Liver (tissue), 9 donors: ENCODE measurements around the gene ANKRD53. TPM values are rescaled to one million over a fixed set of nuclear protein-coding genes. Genes with fewer than 3 reads are reported as not detected.

Experiments
- DNase-seq: peaks from one replicate; pipeline ENCODE4 v3.0.0-alpha.2; 2017; ENCODE audit warnings: low spot score
- H3K27ac ChIP-seq, 2 donors: one replicate each; pipeline ENCODE4 v1.7.0; 2013; ENCODE audit warnings: inconsistent platforms in 2 of 2, low read length in 2 of 2, control low read depth in 1 of 2, low read depth in 1 of 2, mild to moderate bottlenecking in 1 of 2
- H3K27me3 ChIP-seq, 4 donors: one replicate each; pipeline versions ENCODE4 v1.6.1 to v1.7.0; 2013; ENCODE audit warnings: low read length in 3 of 4, inconsistent platforms in 1 of 4, mild to moderate bottlenecking in 1 of 4, moderate library complexity in 1 of 4; ENCODE audit not compliant: control insufficient read depth in 4 of 4, insufficient read depth in 4 of 4
- H3K36me3 ChIP-seq, 4 donors: one replicate each; pipeline versions ENCODE4 v1.6.1 to v1.7.0; 2013; ENCODE audit warnings: low read length in 3 of 4, mild to moderate bottlenecking in 3 of 4, low read depth in 1 of 4, moderate library complexity in 1 of 4; ENCODE audit not compliant: control insufficient read depth in 4 of 4, insufficient read depth in 3 of 4
- H3K4me1 ChIP-seq, 4 donors: one replicate each; pipeline versions ENCODE4 v1.6.1 to v1.7.0; 2013; ENCODE audit warnings: low read length in 3 of 4, mild to moderate bottlenecking in 3 of 4, moderate library complexity in 1 of 4; ENCODE audit not compliant: control insufficient read depth in 4 of 4, insufficient read depth in 4 of 4
- H3K4me3 ChIP-seq, 3 donors: one replicate each; pipeline versions ENCODE4 v1.6.1 to v1.7.0; 2013; ENCODE audit warnings: low read length in 3 of 3, control low read depth in 1 of 3, low read depth in 1 of 3, mild to moderate bottlenecking in 1 of 3
- H3K9ac ChIP-seq, 2 donors: one replicate each; pipeline ENCODE4 v1.7.0; 2013; ENCODE audit warnings: low read length in 2 of 2, mild to moderate bottlenecking in 2 of 2, moderate library complexity in 2 of 2, control low read depth in 1 of 2, low read depth in 1 of 2
- H3K9me3 ChIP-seq, 4 donors: one replicate each; pipeline versions ENCODE4 v1.6.1 to v1.7.0; 2013; ENCODE audit warnings: low read length in 3 of 4; ENCODE audit not compliant: control insufficient read depth in 4 of 4
- EGR1 ChIP-seq, 2 donors: IDR thresholded peaks; 2 replicates each; pipeline ENCODE4 v1.6.1; 2016 to 2018; ENCODE audit warnings: antibody characterized with exemption in 2 of 2, low read depth in 2 of 2
- FOXA1 ChIP-seq: IDR thresholded peaks from 2 replicates; pipeline ENCODE4 v1.6.1; 2016; ENCODE audit warnings: antibody characterized with exemption
- HNF4A ChIP-seq, 2 donors: conservative IDR thresholded peaks; 2 replicates each; pipeline ENCODE4 v1.6.1; 2016; ENCODE audit warnings: antibody characterized with exemption in 2 of 2, mild to moderate bottlenecking in 2 of 2
- JUND ChIP-seq, 2 donors: IDR thresholded peaks; 2 replicates each; pipeline ENCODE4 v1.6.1; 2016; ENCODE audit warnings: antibody characterized with exemption in 2 of 2
- NR2F2 ChIP-seq: IDR thresholded peaks from 2 replicates; pipeline ENCODE4 v1.6.1; 2016; ENCODE audit warnings: antibody characterized with exemption
- RAD21 ChIP-seq, 2 donors: IDR thresholded peaks; 2 replicates each; pipeline ENCODE4 v1.6.1; 2016; ENCODE audit warnings: antibody characterized with exemption in 2 of 2, mild to moderate bottlenecking in 2 of 2
- REST ChIP-seq: IDR thresholded peaks from 2 replicates; pipeline ENCODE4 v1.6.1; 2016; ENCODE audit warnings: antibody characterized with exemption, mild to moderate bottlenecking
- RXRA ChIP-seq, 2 donors: IDR thresholded peaks; 2 replicates each; pipeline ENCODE4 v1.6.1; 2017 to 2018; ENCODE audit warnings: antibody characterized with exemption in 2 of 2, mild to moderate bottlenecking in 1 of 2
- SP1 ChIP-seq: IDR thresholded peaks from 2 replicates; pipeline ENCODE4 v1.6.1; 2018; ENCODE audit warnings: antibody characterized with exemption, mild to moderate bottlenecking
- TAF1 ChIP-seq: conservative IDR thresholded peaks from 2 replicates; pipeline ENCODE4 v1.6.1; 2016; ENCODE audit warnings: antibody characterized with exemption, mild to moderate bottlenecking
- YY1 ChIP-seq: IDR thresholded peaks from 2 replicates; pipeline ENCODE4 v1.6.1; 2016; ENCODE audit warnings: antibody characterized with exemption, mild to moderate bottlenecking
- WGBS: extraction: QIAGEN DNeasy Blood & Tissue Kit; methylation state at CpG from one replicate; pipeline ENCODE4 v1.1.7; 2013; 5-methylcytosine and 5-hydroxymethylcytosine counted together
- polyA plus RNA-seq, 2 donors: library from polyadenylated mRNA; stranded (reverse) in 1 of 2; unstranded in 1 of 2; fragments of 200-250 nt in 1 of 2; fragments of >200 nt in 1 of 2; fragmentation: Nextera tagmentation in 1 of 2; extraction: Ambion mirVana in 1 of 2; gene quantifications; one replicate each; pipeline versions ENCODE4 v1.2.1 to v1.2.3, GENCODE V29; 2013 to 2015
- total RNA-seq, 2 donors: library from RNA; depleted of rRNA; stranded (reverse); fragments of >200 nt; gene quantifications; one replicate each; pipeline ENCODE4 v1.2.3, GENCODE V29; 2014
- TF ChIP-seq, protein P1 (sequence below): fragments of 150-350 bp; IDR thresholded peaks from 2 replicates; pipeline ENCODE4 v1.5.1; 2017; ENCODE audit warnings: improper control_type of control experiment, low read depth, low read length; ENCODE audit not compliant: missing input control
- TF ChIP-seq, protein P2 (sequence below): IDR thresholded peaks from 2 replicates; pipeline ENCODE4 v1.6.1; 2016; ENCODE audit warnings: antibody characterized with exemption
- donor health status: healthy.
- donor health status: healthy.
- donor health status: healthy.
- donor health status: healthy.
- donor health status: healthy.

Gene ANKRD53
- total and polyA plus RNA-seq, 4 donors, result 0.29 to 0.50 (median 0.39) TPM

DNA sequence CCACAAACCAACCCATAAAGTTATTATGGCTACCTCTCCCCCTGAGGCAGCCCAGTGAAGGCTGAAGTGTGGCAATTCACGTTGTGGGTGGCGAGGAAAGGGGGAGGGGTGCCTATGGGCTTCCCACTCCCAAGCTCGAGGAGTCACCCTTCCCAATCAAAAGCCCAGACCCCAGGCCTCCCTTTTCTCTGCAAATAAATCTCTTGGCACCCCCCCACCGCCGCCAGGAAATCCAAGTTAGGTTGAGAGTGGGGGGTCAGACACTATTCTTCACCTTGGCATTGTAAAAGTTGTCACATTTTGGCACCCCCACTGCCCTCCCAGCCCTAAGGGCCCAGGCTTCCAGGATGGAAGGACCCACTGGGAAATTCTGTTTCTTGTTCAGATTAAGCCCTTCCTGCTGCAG, 6.9 kb downstream of the ANKRD53 start:
- Histone ChIP-seq H3K27me3 (no peaks in the 10 kb centered on the region), H3K9me3 (no peaks in the 10 kb centered on the region), H3K4me3 (no peak overlapping the region), H3K27ac (no peak overlapping the region), H3K36me3 (peaks cover 8 to 46% (median 27%) of the 10 kb centered on the region in 4 donors), H3K4me1 (no peaks in the 10 kb centered on the region), H3K9ac (no peak overlapping the region)
- no peak for DNase-seq
- 83% methylated on average over 5 of the region's 5 CpGs for WGBS
- TF ChIP-seq NR2F2, result no peak
- TF ChIP-seq, protein P1, sequence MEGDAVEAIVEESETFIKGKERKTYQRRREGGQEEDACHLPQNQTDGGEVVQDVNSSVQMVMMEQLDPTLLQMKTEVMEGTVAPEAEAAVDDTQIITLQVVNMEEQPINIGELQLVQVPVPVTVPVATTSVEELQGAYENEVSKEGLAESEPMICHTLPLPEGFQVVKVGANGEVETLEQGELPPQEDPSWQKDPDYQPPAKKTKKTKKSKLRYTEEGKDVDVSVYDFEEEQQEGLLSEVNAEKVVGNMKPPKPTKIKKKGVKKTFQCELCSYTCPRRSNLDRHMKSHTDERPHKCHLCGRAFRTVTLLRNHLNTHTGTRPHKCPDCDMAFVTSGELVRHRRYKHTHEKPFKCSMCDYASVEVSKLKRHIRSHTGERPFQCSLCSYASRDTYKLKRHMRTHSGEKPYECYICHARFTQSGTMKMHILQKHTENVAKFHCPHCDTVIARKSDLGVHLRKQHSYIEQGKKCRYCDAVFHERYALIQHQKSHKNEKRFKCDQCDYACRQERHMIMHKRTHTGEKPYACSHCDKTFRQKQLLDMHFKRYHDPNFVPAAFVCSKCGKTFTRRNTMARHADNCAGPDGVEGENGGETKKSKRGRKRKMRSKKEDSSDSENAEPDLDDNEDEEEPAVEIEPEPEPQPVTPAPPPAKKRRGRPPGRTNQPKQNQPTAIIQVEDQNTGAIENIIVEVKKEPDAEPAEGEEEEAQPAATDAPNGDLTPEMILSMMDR, result no peak
- TF ChIP-seq RAD21 (IDR thresholded peaks at IDR 0.05), result no peak

DNA sequence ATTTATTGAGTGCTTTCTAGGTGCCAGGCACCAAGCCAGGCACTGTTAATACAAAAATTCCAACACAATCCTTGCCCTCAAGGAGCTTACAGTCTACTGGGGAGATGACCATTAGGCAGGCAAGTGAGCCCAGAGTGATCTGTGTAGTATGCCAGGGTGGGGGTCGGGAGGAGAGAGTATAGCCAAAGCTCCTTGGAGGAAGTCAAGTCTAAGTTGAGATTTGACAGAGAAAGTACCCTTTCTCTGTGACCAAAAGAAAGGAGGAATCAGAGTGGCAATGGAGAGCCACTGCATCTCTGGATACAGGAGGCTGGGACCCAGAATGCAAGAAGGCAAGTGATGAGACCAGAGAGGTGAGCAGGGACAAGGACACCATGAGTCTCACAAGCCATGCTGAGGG, 7.5 kb downstream of the ANKRD53 start:
- H3K4me1 ChIP-seq, result no peaks in the 10 kb centered on the region
- DNase-seq, result no peak
- no peaks in the 10 kb centered on the region for H3K27me3 ChIP-seq
- TF ChIP-seq FOXA1, result no peak
- no peak for TF ChIP-seq REST
- no peak overlapping the region for H3K4me3 ChIP-seq
- no peak overlapping the region for H3K27ac ChIP-seq
- no peaks in the 10 kb centered on the region for H3K9me3 ChIP-seq
- no peak overlapping the region for H3K9ac ChIP-seq
- peaks cover 8 to 52% (median 31%) of the 10 kb centered on the region in 4 donors for H3K36me3 ChIP-seq
- 96% methylated on average over 1 of the region's 1 CpG for WGBS

GRCh38 chr2:70986499-70987189, 8.2 kb downstream of the ANKRD53 start:
- Histone ChIP-seq H3K27me3 (no peaks in the 10 kb centered on the region), H3K9me3 (no peaks in the 10 kb centered on the region), H3K4me3 (no peak overlapping the region), H3K9ac (no peak overlapping the region), H3K36me3 (peaks cover 8 to 56% (median 35%) of the 10 kb centered on the region in 4 donors), H3K4me1 (no peaks in the 10 kb centered on the region), H3K27ac (no peak overlapping the region)
- TF ChIP-seq REST (no peak), HNF4A (conservative IDR thresholded peaks at IDR 0.05) (no peak), NR2F2 (no peak), JUND (IDR thresholded peaks at IDR 0.05) (no peak), SP1 (no peak), FOXA1 (no peak), EGR1 (IDR thresholded peaks at IDR 0.05; ENCODE audit: low read depth in 2 of 2) (no peak), YY1 (no peak), RAD21 (IDR thresholded peaks at IDR 0.05) (no peak), RXRA (IDR thresholded peaks at IDR 0.05) (no peak), TAF1 (no peak)
- TF ChIP-seq, protein P1, result no peak
- TF ChIP-seq, protein P2, sequence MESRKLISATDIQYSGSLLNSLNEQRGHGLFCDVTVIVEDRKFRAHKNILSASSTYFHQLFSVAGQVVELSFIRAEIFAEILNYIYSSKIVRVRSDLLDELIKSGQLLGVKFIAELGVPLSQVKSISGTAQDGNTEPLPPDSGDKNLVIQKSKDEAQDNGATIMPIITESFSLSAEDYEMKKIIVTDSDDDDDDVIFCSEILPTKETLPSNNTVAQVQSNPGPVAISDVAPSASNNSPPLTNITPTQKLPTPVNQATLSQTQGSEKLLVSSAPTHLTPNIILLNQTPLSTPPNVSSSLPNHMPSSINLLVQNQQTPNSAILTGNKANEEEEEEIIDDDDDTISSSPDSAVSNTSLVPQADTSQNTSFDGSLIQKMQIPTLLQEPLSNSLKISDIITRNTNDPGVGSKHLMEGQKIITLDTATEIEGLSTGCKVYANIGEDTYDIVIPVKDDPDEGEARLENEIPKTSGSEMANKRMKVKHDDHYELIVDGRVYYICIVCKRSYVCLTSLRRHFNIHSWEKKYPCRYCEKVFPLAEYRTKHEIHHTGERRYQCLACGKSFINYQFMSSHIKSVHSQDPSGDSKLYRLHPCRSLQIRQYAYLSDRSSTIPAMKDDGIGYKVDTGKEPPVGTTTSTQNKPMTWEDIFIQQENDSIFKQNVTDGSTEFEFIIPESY, result no peak
- no peak for DNase-seq
- 93% methylated on average over 4 of the region's 4 CpGs for WGBS
